Adrenal gland (tissue), 5 donors: Measurements from ENCODE around the gene SLC15A3.

Source experiments
- POLR2A ChIP-seq, 2 donors: fragments of 450-650 bp; IDR thresholded peaks; one replicate each; pipeline ENCODE4 v1.6.1; 2017; ENCODE audit warnings: antibody characterized with exemption in 2 of 2, mild to moderate bottlenecking in 2 of 2, moderate library complexity in 1 of 2
- TF ChIP-seq, protein P1 (sequence below), 6 experiments: fragments of 450-650 bp in 4 of 6; fragments of 200-600 bp in 2 of 6; sonication (generic) in 1 of 6; IDR thresholded peaks; 1 replicate in 5 of 6; 2 replicates in 1 of 6; pipeline versions ENCODE4 v1.5.1 to v1.8.0; 2016 to 2021; ENCODE audit warnings: antibody characterized with exemption in 6 of 6, mild to moderate bottlenecking in 2 of 6, moderate library complexity in 1 of 6
- donor health status: DM: no; HTN: no; CAD: no.

DNA sequence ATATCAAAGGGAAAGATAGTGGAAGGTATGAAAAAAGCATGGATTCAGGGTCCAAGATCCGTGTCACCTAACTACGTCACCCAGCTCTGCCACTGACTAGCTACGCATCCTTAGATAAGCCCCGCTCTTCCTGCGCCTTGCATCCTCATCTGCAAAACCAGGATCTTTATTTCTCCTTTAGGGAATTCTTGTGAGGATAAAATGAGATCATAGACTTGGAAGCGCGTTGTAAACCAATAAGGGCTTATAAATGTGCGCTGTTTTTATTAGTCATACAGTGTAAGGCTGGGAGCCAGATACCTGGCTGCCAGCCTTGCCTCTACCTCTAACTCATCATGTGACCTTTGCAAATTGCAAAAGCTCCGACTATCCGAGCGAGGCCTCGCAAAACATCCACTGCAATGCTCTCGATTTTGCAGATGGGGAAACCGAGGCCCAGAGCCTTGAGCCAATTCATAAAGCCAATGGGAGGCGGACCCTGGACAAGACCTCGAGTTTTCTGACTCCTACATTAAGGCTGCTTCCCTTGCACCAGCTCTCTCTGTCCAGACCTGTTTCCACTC is 46.3 kb downstream of the SLC15A3 start:
- TF ChIP-seq, protein P1, sequence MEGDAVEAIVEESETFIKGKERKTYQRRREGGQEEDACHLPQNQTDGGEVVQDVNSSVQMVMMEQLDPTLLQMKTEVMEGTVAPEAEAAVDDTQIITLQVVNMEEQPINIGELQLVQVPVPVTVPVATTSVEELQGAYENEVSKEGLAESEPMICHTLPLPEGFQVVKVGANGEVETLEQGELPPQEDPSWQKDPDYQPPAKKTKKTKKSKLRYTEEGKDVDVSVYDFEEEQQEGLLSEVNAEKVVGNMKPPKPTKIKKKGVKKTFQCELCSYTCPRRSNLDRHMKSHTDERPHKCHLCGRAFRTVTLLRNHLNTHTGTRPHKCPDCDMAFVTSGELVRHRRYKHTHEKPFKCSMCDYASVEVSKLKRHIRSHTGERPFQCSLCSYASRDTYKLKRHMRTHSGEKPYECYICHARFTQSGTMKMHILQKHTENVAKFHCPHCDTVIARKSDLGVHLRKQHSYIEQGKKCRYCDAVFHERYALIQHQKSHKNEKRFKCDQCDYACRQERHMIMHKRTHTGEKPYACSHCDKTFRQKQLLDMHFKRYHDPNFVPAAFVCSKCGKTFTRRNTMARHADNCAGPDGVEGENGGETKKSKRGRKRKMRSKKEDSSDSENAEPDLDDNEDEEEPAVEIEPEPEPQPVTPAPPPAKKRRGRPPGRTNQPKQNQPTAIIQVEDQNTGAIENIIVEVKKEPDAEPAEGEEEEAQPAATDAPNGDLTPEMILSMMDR (IDR thresholded peaks at IDR 0.05) = no peak
- no peak for TF ChIP-seq POLR2A (IDR thresholded peaks at IDR 0.05)
